ENCODE data around the gene POLR2M. TPM values are rescaled to one million over a fixed set of nuclear protein-coding genes. Genes with fewer than 3 reads are reported as not detected.

The POLR2M gene
- 114 and 142 TPM in 2 replicates for polyA plus RNA-seq (2013)

DNA sequence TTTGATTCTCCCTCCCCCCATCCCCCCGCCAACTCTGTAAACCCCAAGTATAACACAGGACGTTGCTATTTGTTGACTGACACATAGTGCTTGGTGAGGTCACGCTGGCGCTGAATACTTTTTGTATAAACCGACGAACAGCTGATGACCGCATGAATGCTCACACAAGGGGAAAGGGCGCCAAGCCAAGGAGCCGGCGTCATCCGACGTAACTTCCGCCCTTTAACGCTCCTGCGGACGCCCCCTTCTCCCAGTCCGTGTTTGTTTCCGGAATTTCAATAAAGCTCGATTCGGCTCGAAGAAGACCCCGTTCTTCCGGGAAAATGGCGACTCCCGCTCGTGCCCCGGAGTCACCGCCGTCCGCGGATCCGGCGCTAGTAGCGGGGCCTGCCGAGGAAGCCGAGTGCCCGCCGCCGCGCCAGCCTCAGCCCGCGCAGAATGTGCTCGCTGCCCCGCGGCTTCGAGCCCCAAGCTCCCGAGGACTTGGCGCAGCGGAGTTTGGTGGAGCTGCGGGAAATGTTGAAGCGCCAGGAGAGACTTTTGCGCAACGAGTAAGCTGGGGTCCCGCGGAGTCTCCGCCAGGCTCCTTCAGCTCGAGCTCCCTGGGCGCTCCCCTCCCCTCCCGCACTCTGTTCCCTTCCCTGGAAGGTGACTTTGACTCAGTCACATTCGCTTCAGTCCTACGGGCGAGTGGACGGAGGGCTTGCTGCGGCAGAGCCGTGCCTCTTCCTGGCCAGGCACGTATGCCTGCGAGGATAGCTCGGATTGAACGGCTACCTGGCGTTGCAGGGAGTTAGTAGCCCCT lies at the start of gene POLR2M:
Gene POLR2M (plus strand): TSS at position 310 of the 805 bp plus-strand sequence. CDS start 129 bp downstream, at position 439.
- peaks cover 0 to 2% of the 10 kb centered on the region in 2 experiments for H3K4me1 ChIP-seq (ENCODE audit: control insufficient read depth in 1 of 2, insufficient read depth in 2 of 2, low read length in 2 of 2)
- H3K79me2 ChIP-seq (ENCODE audit: control insufficient read depth, insufficient read depth, low read length, poor library complexity): peaks cover 5% of the 10 kb centered on the region
- H3K27ac ChIP-seq (ENCODE audit: low read depth, low read length): peak within 1 kb of the TSS; percentile 58
- H3K4ac ChIP-seq (ENCODE audit: low read depth, low read length): peak within 1 kb of the TSS; percentile 90
- peaks cover 2 to 13% of the 10 kb centered on the region in 2 experiments for H3K36me3 ChIP-seq (ENCODE audit: control insufficient read depth in 1 of 2, insufficient read depth in 2 of 2, low read length in 2 of 2)
- H2BK5ac ChIP-seq (ENCODE audit: low read depth, low read length, poor library complexity): peak within 1 kb of the TSS; percentile 79
- no peaks in the 10 kb centered on the region for H3K27me3 ChIP-seq (ENCODE audit: insufficient read depth, low read length)
- peak within 1 kb of the TSS; percentile 97 for H3K9ac ChIP-seq (ENCODE audit: low read length)
- WGBS (ENCODE audit: extremely low coverage, insufficient coverage, insufficient read length): no CpG with 5 or more reads among the region's 70 CpGs
- peak within 1 kb of the TSS; percentile 88 for H4K91ac ChIP-seq (ENCODE audit: low read depth, low read length)
- peak within 1 kb of the TSS; percentile 95 for H3K4me2 ChIP-seq (ENCODE audit: low read length)
- peak; percentile 99 for DNase-seq
- H3K14ac ChIP-seq (ENCODE audit: low read length): peak within 1 kb of the TSS; percentile 95
- H4K8ac ChIP-seq (ENCODE audit: low read depth, low read length): peak within 1 kb of the TSS; percentile 93
- H3K4me3 ChIP-seq (ENCODE audit: low read depth, low read length): peak within 1 kb of the TSS; percentile 92
- H3K79me1 ChIP-seq (ENCODE audit: low read length): peaks cover 9% of the 10 kb centered on the region
- H3K18ac ChIP-seq (ENCODE audit: low read length): peak within 1 kb of the TSS; percentile 81
- H3K9me3 ChIP-seq (ENCODE audit: insufficient read depth, low read depth, low read length): peaks cover 4% of the 10 kb centered on the region
- peak within 1 kb of the TSS; percentile 89 for H2AFZ ChIP-seq (ENCODE audit: insufficient read depth, low read length, poor library complexity)
- H2BK12ac ChIP-seq (ENCODE audit: low read length): no peak within 1 kb of the TSS
- peak within 1 kb of the TSS; percentile 52 for H2AK5ac ChIP-seq (ENCODE audit: low read length)
- peak within 1 kb of the TSS; percentile 78 for H4K12ac ChIP-seq (ENCODE audit: low read depth, low read length)
- H2BK120ac ChIP-seq (ENCODE audit: insufficient read depth, low read length, poor library complexity): peak within 1 kb of the TSS; percentile 83
- peak within 1 kb of the TSS; percentile 8 for H3K23ac ChIP-seq (ENCODE audit: low read length)

DNA sequence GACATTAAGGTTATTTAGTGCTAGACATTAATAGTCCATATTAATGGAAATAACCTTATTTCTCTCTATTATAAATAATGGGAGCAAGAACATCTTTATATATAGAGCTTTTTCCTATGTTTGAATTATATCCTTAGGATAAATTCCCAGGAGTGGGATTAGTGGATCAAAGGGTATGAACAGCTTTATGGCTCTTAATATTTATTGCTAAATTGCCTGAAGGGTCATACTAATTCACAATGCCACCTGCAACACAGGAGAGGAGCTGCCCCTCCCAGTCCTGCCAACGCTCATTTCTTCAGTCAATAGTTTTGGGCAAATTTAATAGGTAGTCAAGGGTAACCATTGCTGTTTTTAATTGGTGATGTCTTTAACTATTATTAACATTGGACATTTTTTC lies 48.9 kb upstream of the POLR2M start:
- no peak overlapping the region for H2AFZ ChIP-seq (ENCODE audit: insufficient read depth, low read length, poor library complexity)
- H3K4ac ChIP-seq (ENCODE audit: low read depth, low read length): no peak overlapping the region
- H3K23ac ChIP-seq (ENCODE audit: low read length): no peak overlapping the region
- H2AK5ac ChIP-seq (ENCODE audit: low read length): no peak overlapping the region
- no peaks in the 10 kb centered on the region for H3K79me1 ChIP-seq (ENCODE audit: low read length)
- no peak overlapping the region for H2BK120ac ChIP-seq (ENCODE audit: insufficient read depth, low read length, poor library complexity)
- no CpG with 5 or more reads among the region's 1 CpG for WGBS (ENCODE audit: extremely low coverage, insufficient coverage, insufficient read length)
- H3K79me2 ChIP-seq (ENCODE audit: control insufficient read depth, insufficient read depth, low read length, poor library complexity): no peaks in the 10 kb centered on the region
- H3K27ac ChIP-seq (ENCODE audit: low read depth, low read length): no peak overlapping the region
- H3K4me2 ChIP-seq (ENCODE audit: low read length): no peak overlapping the region
- no peak overlapping the region for H2BK12ac ChIP-seq (ENCODE audit: low read length)
- H3K4me1 ChIP-seq (ENCODE audit: control insufficient read depth in 1 of 2, insufficient read depth in 2 of 2, low read length in 2 of 2): no peaks in the 10 kb centered on the region
- no peaks in the 10 kb centered on the region for H3K36me3 ChIP-seq (ENCODE audit: control insufficient read depth in 1 of 2, insufficient read depth in 2 of 2, low read length in 2 of 2)
- H3K9me3 ChIP-seq (ENCODE audit: insufficient read depth, low read depth, low read length): no peaks in the 10 kb centered on the region
- no peak overlapping the region for H4K12ac ChIP-seq (ENCODE audit: low read depth, low read length)
- no peak for DNase-seq
- no peak overlapping the region for H3K14ac ChIP-seq (ENCODE audit: low read length)
- no peak overlapping the region for H3K9ac ChIP-seq (ENCODE audit: low read length)
- H3K27me3 ChIP-seq (ENCODE audit: insufficient read depth, low read length): no peaks in the 10 kb centered on the region
- H4K8ac ChIP-seq (ENCODE audit: low read depth, low read length): no peak overlapping the region
- no peak overlapping the region for H3K4me3 ChIP-seq (ENCODE audit: low read depth, low read length)
- no peak overlapping the region for H2BK5ac ChIP-seq (ENCODE audit: low read depth, low read length, poor library complexity)
- H4K91ac ChIP-seq (ENCODE audit: low read depth, low read length): no peak overlapping the region
- no peak overlapping the region for H3K18ac ChIP-seq (ENCODE audit: low read length)

DNA sequence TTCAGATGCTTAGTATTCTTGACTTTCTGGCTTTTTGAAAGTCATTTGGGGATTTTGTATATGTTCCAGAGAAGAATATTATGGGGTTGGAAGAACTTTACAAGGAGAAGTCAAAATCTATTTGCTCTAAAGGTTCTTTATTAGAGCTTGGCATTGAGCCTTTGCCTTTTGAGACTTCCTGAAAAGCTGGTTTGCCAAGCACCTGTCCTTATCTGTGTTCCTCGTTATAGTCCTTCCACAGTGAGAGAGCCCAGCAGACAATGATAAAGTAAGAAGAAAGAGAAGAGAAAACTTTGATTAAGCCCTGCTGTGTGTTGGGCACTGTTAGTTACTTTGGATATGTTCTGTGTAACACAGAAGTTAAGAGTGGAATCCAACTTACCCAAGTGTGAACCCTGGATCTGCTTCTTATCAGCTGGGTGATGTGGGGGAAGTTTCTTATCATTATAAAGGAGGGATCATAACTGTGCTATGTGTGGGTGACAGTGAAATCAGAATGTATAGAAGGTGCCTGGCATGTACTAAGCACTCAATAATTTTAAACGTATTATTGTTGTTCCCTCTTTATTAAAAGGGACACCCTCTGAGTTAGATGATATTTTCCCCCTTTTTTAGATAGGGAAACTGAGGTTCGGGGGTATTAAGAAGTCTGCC lies 44.3 kb upstream of the POLR2M start:
- H2BK12ac ChIP-seq (ENCODE audit: low read length): no peak overlapping the region
- H4K8ac ChIP-seq (ENCODE audit: low read depth, low read length): no peak overlapping the region
- WGBS (ENCODE audit: extremely low coverage, insufficient coverage, insufficient read length): no CpG with 5 or more reads among the region's 3 CpGs

DNA sequence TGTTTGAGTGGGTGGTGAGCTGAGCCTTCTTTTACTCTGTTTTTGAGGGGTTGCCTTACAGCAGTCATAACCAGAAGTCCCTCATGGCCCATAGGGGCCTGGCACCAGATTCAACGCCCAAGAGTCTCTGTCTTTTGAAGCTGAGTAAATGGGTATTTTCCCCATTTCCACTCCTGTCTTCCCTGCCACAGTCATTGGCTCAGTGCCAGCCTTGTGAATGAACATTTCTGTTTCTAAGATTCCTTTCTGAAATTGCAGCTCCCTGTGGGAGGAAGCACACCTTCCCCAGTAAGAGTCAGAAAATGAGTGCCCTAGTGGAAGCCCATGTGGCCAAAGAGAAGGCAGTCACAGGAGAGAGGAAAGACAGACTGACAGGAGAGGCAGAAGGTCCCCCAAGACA lies 43.7 kb upstream of the POLR2M start:
- Histone ChIP-seq H2AFZ (ENCODE audit: insufficient read depth, low read length, poor library complexity) (no peak overlapping the region), H3K79me1 (ENCODE audit: low read length) (no peaks in the 10 kb centered on the region), H3K18ac (ENCODE audit: low read length) (no peak overlapping the region), H4K12ac (ENCODE audit: low read depth, low read length) (no peak overlapping the region), H3K27ac (ENCODE audit: low read depth, low read length) (no peak overlapping the region), H2BK5ac (ENCODE audit: low read depth, low read length, poor library complexity) (no peak overlapping the region), H3K9me3 (ENCODE audit: insufficient read depth, low read depth, low read length) (no peaks in the 10 kb centered on the region), H3K4ac (ENCODE audit: low read depth, low read length) (no peak overlapping the region), H4K91ac (ENCODE audit: low read depth, low read length) (no peak overlapping the region), H4K8ac (ENCODE audit: low read depth, low read length) (no peak overlapping the region), H2BK120ac (ENCODE audit: insufficient read depth, low read length, poor library complexity) (no peak overlapping the region), H3K23ac (ENCODE audit: low read length) (no peak overlapping the region), H3K14ac (ENCODE audit: low read length) (no peak overlapping the region), H3K9ac (ENCODE audit: low read length) (no peak overlapping the region), H3K4me3 (ENCODE audit: low read depth, low read length) (no peak overlapping the region), H3K27me3 (ENCODE audit: insufficient read depth, low read length) (no peaks in the 10 kb centered on the region), H3K36me3 (ENCODE audit: control insufficient read depth in 1 of 2, insufficient read depth in 2 of 2, low read length in 2 of 2) (no peaks in the 10 kb centered on the region), H3K79me2 (ENCODE audit: control insufficient read depth, insufficient read depth, low read length, poor library complexity) (no peaks in the 10 kb centered on the region), H3K4me2 (ENCODE audit: low read length) (no peak overlapping the region), H2BK12ac (ENCODE audit: low read length) (no peak overlapping the region), H3K4me1 (ENCODE audit: control insufficient read depth in 1 of 2, insufficient read depth in 2 of 2, low read length in 2 of 2) (peaks cover 0 to 2% of the 10 kb centered on the region in 2 experiments), H2AK5ac (ENCODE audit: low read length) (no peak overlapping the region)
- WGBS (ENCODE audit: extremely low coverage, insufficient coverage, insufficient read length): no CpG with 5 or more reads among the region's 1 CpG
- DNase-seq: no peak

More for the DNA sequence above, 44.3 kb upstream of the POLR2M start:
- H3K4me1 ChIP-seq (ENCODE audit: control insufficient read depth in 1 of 2, insufficient read depth in 2 of 2, low read length in 2 of 2): peaks cover 0 to 2% of the 10 kb centered on the region in 2 experiments
- no peak overlapping the region for H4K12ac ChIP-seq (ENCODE audit: low read depth, low read length)
- no peak overlapping the region for H3K9ac ChIP-seq (ENCODE audit: low read length)
- H3K18ac ChIP-seq (ENCODE audit: low read length): no peak overlapping the region
- H3K4me3 ChIP-seq (ENCODE audit: low read depth, low read length): no peak overlapping the region
- no peaks in the 10 kb centered on the region for H3K27me3 ChIP-seq (ENCODE audit: insufficient read depth, low read length)
- no peak overlapping the region for H2BK5ac ChIP-seq (ENCODE audit: low read depth, low read length, poor library complexity)
- no peak overlapping the region for H3K27ac ChIP-seq (ENCODE audit: low read depth, low read length)
- H3K79me1 ChIP-seq (ENCODE audit: low read length): no peaks in the 10 kb centered on the region
- no peak overlapping the region for H3K14ac ChIP-seq (ENCODE audit: low read length)
- H2BK120ac ChIP-seq (ENCODE audit: insufficient read depth, low read length, poor library complexity): no peak overlapping the region
- H3K4ac ChIP-seq (ENCODE audit: low read depth, low read length): no peak overlapping the region
- no peaks in the 10 kb centered on the region for H3K36me3 ChIP-seq (ENCODE audit: control insufficient read depth in 1 of 2, insufficient read depth in 2 of 2, low read length in 2 of 2)
- H3K9me3 ChIP-seq (ENCODE audit: insufficient read depth, low read depth, low read length): no peaks in the 10 kb centered on the region
- no peak overlapping the region for H2AFZ ChIP-seq (ENCODE audit: insufficient read depth, low read length, poor library complexity)
- no peak overlapping the region for H4K91ac ChIP-seq (ENCODE audit: low read depth, low read length)
- H2AK5ac ChIP-seq (ENCODE audit: low read length): no peak overlapping the region
- H3K79me2 ChIP-seq (ENCODE audit: control insufficient read depth, insufficient read depth, low read length, poor library complexity): no peaks in the 10 kb centered on the region
- H3K23ac ChIP-seq (ENCODE audit: low read length): no peak overlapping the region
- DNase-seq: no peak
- no peak overlapping the region for H3K4me2 ChIP-seq (ENCODE audit: low read length)

Data from trophoblast cell (in vitro differentiated cells and primary cell).